HG02798 (cell line): ENCODE results near the gene KCNT1.

Source experiments
- ATAC-seq: cut with Tn5 transposase; IDR thresholded peaks from one replicate; pipeline ENCODE4 v1.9.1; 2021; ENCODE audit warnings: mild to moderate bottlenecking; ENCODE audit not compliant: unreplicated experiment, poor library complexity

KCNT1 gene

DNA sequence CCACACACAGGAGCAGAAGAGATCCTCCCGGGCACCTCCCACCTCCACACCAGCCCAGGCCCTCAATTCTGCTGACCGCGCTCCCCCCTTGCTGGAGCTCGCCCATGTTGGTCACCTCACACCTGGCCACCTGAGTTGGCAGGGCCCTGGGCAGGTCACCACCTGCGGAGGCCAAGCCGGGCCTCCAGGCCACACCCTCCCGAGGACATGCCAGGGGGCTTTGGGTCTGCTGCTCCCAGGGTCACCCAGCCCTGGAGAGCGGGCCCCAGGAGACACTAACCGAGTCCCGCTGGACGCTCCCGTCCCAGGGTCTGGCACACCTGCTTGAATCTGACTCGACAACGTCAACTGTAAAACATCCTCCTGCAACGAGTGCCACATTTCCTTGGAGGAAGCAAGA lies 4.8 kb upstream of the KCNT1 start:
- ATAC-seq, result no peak

DNA sequence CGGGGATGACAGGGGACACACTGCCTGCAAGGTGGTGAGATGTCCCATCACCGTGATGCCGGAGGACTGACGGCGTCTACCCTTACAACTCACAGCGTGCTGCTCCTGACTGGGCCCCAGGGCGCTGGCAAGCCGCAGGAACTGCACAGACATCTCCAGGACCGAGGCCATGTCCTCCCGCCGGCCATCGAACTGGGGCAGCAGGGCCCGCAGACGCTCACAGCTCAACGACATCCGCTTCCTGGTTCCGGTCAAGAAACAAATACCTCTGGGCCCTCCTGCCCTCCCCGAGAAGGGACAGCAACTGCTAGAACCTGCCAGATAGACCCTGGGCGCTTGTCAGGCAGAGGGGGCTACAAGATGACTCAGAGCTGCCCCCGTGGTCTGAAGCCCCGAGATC lies 3.7 kb upstream of the KCNT1 start:
- ATAC-seq, result no peak

DNA sequence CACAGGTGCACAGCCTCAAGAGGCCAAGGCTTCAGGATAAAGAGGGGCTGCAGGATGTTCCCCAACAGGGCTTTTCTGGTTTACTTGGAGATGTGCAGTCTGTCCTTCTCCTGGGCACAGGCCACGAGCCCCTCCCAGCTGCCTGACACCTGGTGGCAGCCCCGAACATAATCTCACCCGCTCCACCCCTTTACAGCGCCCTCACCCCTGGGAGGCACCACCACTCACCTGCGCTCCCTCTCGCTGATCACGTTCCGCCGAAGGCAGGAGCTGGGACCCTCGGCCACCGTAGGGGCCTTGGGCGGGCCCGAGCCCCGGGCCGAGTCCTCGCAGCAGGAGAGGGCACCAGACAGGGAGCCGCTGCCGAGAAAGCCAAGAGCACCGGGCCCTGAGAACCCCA lies 3.2 kb upstream of the KCNT1 start:
- no peak for ATAC-seq

DNA sequence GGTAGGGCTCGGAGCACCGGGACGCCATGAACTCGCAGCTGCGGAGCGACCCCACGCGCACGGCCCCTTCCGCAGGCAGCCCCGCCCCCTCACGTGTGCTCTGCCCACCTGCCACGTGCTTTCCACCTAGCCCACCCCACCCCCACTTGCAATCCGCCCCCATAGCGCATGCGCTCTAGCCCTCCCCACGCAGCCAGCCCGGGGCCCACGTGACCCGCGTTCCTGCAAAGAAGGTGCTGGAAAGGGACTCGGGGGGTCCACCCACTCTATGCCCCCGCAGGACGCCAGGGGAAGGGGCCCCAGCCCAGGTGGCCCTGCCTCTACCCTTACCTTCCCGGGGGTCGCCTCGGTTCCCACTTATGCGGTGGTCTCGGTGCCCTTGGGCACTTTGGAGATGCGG lies 2.5 kb upstream of the KCNT1 start, which contains the start of gene SOHLH1:
SOHLH1 (minus strand) TSS at position 42 of the 400 bp plus-strand sequence; CDS start at position 28, 14 bp downstream.
- no peak for ATAC-seq

DNA sequence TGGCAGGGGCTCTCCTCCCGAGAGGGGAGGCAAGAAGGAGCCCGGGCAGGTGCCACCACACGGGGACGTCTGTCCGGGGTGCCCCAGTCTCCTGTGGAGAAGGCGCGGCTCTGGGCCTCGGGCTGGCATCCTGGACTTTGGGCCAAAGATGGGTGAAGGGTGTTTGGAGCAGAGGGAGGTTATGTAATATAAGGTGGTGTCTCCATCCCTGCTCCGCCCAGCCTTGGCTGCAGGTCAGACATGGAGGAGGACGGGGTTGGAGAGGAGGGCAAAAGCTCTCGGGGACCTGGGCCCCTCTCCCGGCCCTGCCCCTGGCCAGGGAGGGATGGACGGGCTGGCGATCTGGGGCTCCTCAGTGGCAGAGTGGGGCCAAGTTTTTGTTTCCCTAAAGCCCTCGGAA lies 1.5 kb upstream of the KCNT1 start:
- no peak for ATAC-seq

DNA sequence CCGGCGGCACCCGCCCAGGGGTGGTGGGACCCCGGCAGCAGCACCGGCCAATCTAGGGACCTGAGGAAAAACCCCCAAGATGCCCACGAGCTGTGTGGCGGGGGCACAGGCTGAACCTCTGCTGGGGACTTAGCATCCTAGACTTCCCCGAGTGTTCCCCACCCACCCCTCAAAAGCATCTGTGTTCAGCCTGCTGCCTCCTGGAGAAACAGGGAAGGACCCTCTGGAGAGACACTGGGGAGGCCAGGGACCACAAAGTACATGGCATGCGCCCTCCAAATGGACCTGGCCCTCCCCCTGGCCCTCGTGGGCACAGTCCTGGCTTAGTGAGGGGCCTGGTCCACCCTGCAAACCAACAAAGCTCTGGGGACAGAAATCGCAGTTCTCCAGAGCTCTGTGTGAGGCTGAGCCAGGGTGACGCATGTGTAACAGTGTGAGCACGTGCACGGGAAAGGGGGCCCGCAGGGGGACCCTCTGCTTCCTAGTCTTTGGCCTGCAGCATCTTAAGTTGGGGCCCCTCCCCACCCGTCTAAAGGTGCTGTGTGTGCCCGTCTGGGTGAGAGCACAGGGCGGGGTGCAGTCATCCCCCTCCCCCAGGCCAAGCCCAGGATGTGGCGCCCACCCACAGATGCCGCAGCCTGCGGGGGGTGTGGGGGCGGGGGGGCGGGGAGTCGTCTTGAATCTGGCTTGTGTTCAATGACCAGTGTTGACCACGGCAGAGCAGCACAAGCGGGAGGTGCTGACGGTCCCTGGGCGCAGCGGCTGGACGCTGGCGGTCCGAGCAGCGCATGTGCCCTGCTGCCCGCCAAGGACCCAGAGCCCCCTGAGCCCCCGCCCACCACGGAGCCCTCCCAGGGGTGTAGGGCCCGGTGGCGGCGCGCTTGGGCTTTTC lies 672 bp upstream of the KCNT1 start:
- no peak for ATAC-seq

DNA sequence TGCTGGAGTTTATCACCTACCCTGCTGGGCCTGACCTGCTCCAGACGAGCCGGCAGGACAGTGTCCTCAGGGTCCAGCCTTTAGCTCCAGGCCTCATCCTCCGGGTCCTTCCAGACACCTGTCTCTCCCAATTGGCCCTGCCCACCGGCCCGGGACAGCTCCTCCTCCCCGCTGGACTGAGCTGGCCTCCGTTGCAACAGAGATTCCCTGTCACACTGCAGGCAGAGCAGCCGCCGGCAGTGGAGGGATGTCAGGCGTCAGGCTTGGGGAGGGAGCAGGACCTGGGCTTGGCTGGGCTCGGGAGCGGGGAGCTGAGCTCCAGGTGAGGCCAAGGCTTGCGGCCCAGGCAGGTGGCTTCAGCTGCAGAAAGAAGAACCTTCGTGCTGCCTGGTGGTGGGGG lies 1.7 kb downstream of the KCNT1 start:
- ATAC-seq, result no peak

DNA sequence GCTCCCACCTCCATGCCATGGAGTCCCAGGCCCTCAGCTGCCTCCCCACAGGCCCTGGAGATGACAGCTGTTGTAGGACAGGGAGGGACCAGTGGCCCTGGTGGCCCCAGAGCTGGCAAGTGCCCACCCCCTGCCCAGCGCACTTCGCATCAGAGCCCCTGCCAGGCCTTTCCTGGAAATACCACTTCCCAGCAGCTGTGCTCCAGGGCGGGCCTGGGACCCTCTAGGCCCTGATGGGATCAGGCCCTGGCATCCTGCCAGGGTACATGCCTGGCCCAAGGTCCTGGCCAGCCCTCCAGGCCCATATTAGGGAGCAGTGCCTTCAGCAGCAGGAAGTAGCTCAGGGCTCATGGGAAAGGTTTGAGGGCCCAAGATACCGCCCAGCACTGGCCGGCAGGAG lies 2.5 kb downstream of the KCNT1 start:
- no peak for ATAC-seq

DNA sequence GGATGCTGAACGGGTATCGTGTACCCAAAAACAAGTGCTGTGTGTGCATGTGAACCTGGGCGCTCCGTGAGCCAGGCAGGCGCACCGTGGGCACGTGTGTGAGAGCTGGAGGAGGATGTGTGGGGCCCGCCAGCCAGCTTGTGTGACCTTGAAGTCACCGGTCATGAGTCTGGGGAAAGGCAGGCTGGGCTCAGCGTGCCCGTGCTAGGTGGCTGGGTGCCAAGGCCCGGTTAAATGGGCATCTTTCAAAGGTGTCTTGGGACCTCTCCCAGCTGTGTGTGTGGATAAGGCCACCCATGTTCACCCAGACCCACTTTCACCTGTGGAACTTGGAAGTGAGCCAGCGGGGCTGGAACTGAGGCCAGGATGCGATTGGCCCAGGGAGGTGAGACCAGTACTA lies 3.4 kb downstream of the KCNT1 start:
- no peak for ATAC-seq

DNA sequence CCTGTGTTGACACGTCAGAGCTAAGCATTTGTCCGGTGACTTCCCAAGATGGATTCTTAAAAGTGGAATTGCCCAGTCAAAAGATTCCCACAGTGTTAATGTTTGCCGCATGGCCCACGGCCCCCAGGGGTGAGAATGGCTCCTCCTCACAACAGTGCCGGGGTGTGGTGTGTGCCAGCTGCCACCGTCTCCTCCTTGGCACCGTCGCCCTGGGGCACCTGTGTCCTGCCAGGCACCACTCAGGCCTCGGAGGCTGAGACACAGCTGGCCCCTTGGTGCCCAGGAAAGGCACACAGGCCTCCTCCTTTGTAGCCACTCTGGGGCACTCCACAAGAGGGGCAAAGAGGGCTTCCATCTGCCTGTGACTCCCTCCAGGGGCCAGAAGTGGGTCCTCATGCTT lies 4.3 kb downstream of the KCNT1 start:
- ATAC-seq, result no peak

DNA sequence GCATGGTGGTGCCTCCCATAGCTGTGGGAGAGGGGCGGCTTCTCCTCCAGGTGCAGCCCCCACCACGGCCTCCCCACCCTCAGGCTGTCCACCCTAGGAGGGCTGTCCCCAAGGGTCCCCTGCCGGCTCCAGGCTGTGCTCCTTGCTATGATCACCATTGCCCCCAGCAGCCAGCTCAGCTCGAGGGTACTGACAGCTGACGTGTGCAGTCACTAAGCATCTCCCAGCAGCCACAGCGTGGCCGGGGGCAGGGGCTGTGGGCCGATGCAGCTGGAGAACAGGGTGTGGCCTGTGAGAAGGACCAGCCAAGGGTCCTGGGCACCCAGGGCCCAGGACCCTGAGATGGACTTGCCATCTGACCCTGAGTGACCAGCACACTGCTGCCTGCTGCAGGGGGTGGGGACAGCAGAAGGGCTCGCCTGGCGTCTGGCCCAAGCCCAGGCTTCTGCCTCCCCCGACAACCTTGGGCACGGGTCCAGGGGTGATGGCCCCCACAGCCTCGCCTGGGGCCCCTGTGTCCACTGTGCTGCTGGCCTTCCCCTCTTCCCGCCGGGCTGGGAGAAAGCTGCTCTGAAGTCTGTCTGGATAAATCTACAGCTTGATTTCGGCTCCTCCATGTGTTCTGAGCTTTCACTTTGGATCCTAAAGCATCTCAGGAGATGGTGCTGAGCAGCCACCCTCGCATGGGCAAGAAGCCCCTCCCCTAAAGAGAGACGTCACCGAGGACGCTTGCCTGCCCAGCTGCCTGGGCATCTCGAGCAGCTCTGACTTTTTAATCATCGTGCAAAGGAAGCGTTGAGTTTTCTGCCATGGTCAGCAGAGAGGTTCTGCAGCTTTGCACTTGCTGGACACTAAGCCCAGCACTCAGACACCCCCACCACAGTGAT lies 5.5 kb downstream of the KCNT1 start:
- ATAC-seq, result no peak

DNA sequence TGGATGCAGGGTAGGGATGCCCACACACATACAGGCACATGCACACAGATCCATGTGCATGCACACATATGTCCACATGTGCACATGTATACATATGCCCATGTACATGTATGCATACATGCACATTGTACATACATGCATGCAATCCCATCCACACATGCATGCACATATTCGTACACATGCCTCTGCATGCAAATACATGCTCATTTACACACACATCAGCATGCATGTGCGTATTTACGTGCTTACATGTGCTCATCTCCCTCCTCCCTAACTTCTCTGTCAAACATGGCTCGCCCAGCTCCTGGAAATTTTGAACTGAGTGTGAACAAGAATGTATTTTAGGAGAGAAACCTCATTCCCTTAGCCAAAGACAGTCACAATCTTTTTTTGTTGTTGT lies 6.2 kb downstream of the KCNT1 start:
- ATAC-seq, result no peak

DNA sequence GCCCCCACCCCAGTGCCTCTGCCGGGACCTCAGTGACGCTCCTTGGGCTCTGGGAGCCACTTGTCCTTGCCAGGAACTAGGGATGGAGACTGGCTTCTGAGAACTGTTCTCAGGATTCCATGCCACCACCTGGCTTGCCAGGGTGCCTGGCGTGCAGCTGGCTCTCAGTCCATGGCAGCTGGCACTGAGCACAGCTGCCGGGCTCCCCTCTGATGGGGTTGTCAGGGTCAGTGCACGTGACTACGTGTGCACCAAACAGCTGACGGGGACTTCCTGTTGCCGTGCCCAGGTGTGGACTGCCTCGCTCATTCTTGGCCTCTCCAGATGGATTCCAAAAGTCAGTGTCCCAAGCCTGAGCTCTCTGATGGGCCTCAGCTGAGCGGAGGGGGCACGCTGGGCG lies 9.4 kb downstream of the KCNT1 start:
- no peak for ATAC-seq

DNA sequence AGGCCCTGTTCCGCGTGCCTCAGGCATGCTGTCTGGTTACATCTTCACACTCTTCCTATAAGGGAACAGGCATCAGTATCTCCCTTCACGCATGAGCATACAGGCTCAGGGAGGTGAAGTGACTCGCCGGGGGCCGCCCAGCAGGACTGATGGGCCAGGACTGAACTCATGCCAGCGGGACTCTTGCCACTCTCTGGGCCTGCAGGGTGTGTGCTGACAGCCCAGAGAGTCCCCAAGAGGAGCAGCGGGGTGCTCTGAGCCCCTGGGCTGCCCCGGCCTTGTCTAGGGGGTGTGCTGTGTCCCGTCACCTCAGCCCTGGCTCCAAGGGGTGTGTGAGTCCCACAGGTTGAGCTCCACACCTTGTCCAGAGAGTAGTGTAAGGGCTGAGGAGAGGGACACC lies 9.9 kb downstream of the KCNT1 start:
- no peak for ATAC-seq

DNA sequence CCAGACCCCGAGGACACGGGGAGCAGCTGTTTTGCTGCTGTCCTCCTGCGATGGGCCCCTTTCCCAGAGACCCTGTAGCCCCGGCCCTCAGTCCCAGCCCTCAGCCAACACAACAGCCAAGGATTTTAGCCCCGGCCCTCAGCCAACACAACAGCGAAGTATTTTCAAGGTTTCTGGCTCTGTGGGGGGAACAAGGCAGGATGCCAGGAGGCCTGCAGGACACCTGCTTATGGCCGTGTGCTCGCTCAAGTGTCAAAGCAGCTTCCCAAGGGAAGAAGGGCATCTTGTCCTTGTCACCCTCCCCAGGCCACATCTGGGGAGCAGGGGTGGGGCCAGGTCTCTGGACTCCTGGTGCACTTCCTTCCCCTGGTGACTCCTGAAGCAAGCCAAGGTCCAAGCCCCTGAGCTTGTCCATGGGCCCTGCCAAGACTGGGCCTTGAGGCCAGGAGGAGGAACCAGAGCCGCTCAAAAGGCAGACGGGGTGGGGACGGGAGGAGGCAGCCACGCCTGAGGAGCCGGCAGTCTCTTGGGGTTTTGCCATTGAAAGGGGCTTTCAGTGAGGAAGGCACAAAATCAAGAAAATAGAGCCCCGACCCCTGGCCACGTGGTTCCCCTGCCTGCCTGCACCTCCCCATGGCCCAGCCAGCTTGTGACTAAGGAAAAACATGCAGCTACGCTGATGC lies 10.8 kb downstream of the KCNT1 start:
- no peak for ATAC-seq

DNA sequence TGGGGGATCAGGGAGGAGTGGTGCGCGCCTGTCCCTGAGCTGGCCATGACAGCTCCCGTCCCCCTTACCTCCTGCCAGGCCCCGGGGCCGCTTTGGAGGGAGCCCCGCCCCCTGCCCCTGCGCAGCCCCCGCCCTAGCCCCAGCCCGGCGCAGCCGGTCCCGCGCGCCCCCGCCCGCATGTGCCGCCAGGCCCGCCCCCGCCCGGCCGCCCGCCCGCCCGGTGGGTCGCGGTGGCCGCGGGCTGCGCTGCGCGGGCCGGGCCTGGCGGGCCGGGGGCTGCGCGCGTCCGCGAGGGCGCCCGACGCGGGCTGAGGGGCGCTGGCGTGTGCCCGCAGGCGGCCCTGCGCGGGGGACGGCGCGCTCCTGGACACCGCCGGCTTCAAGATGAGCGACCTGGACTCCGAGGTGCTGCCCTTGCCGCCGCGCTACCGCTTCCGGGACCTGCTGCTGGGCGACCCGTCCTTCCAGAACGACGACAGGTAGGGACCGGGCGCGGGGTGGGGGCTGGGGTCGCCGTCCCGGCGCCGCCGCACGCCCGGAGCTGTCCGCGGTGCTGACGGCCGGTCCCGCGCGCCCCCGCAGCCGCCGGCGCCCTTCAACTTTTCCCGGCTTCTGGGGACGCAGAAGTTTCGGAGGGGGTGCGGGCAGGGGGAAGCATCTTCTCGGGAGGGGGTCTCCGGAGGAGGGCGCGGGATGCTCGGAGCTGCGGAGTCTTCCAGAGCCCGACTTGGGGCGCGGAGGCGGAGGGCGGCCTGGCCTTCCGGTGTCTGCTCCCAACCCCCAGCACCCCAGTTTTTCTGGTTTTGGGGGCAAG lies 12.5 kb downstream of the KCNT1 start:
- ATAC-seq, result no peak

DNA sequence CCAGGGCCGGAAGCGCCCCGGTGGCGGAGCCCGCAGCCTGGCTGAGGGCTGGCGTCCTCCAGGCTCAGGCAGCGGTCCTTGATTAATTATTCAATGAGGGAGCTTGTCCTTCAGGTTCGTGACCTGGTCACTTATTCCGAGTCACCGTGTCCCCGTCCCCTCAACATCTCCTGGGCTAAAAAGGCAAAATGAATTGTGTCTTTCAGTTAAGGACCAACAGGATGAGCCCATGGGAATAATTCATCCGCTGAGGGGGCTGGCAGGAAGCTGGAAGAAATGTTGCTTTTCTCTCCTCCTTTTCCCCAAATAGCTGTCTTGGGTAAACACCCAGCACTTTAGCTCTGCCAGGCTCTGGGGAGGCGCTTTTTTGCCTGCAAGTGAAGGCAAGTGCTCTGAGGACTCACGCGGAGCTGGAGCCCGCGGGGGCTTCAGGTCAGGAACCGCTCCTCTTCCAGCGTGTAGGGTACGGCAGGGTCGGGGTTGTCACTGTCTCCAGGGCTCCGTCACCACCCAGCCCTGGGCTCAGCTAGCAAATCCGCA lies 13.1 kb downstream of the KCNT1 start:
- ATAC-seq, result no peak

DNA sequence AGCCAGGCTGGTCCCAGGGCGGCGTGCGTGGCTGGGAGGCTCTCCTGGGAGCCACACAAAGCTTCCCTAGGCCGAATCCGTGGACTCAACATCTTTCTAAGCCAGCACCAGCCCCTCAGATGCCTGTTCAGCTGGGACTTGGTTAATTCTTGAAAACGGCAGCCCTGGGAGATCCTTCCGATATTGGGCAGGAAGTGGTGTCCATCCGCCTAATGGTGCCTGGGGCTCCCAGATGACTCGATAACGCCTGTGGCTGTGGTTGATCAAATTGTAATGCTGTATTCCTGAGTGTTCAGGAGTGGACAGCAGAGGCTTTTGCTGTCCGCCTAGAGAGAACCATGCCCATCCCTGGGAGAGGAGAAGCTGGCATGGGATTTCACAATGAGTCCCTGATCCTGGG lies 14.1 kb downstream of the KCNT1 start:
- no peak for ATAC-seq

DNA sequence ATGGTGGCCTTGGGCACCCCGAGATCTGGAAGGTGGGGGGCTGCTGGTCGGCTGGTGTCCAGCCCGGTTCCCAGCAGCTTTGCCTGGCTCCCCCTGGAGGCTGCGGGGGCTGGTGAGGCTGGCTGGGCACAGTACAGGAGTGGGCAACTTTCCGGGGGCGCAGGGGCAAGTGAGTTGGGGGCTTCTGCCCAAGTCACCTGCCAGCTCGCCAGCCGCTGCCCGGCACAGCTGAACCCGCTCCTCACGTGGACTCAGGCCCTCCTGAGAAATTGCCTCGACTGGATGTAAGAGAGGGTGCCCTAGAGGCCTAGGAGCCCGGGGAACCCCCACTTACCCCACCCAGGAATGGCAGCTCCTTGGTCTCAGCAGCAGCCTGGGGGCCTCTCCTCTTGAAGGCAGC lies 15.4 kb downstream of the KCNT1 start:
- no peak for ATAC-seq

DNA sequence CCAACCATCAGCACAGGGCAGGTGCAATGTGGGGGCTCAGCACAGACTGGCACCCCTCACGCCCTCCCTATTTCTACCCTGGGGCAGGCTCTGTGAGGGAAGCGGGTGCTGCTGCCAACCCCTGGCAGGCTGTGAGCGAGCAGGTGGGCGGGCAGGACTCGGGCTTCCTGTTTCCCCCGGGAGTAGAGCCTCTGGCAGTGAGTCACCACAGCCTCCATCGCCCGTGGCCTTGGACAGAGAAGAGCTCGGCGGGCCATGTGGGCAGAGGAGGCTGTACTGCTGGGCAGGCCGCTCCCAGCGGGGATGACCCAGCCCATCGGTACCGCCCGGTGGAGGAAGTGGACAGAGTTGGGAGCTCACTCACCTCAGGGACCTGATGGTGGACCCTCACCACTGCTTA lies 16.6 kb downstream of the KCNT1 start:
- ATAC-seq, result no peak
